Stimulated activated CD8-positive, alpha-beta memory T cell treated with anti-CD3 and anti-CD28 coated beads, Interleukin-4, amount 100 ng/mL, for 24 hours (primary cell): ENCODE measurements around the gene CLDN14.
"Not testable (repeated sequence)": the region's sequence is repeated elsewhere in the genome, so short reads cannot be mapped to it uniquely, and the experiment has no call there.

Experiments
- DNase-seq: peaks from one replicate; pipeline ENCODE4 v3.0.0-alpha.2; 2020; ENCODE audit warnings: low read depth

CLDN14 gene

DNA sequence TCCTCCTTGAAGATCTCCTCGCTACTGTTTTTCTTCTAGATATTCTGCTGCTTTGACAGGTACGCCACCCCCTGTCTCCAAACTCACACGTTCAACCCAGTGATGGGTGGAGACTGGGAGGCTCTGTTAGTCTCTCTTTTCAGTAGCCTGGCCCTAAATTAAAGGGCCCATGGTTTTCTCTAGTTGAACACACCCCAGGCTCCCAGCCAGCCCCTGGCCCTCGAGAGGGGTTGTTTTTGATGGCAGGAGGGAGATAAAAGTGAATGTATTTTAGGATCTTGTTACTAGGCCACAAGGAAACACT lies 21.6 kb upstream of the CLDN14 start:
- no peak for DNase-seq

GRCh38 chr21:36499578-36500471 lies 19.9 kb upstream of the CLDN14 start:
- DNase-seq = no peak

DNA sequence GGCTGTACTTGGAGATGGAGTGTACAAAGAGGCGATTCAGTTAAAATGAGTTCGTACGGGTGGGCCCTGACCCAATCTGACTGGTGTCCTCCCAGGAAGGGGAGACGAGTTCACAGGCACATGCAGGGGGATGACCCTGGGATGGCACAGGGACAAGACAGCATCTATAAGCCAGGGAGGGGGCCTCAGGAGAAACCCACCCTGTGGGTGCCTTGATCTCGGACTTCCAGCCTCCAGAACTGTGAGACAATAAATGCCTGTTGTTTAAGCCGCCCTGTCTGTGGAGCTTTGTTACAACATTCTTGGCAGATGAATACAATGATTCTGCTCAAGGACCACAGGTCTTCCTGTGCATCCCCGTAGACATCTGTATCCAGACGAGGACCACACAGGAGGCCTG lies 14.6 kb upstream of the CLDN14 start:
- no peak for DNase-seq

GRCh38 chr21:36491209-36491910 lies 11.4 kb upstream of the CLDN14 start:
- no peak for DNase-seq

DNA sequence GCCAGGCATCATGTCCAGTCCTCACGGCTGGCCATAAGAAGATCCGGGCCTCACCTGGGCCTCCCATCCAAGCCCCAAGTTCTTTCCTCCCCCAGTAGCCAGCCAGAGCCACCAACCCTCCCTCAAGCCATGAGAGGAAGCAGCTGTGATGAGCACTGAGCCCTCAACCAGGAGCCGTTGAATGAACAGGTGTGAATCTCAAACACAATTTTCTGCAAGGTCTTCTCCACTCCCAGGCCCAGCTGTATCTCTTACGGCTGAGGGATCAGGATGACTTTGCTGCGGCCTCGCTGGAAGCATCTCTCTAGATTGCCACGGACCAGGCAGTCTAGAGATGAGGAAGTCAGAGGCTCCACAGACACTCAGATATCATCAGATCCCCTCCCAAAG lies 9.8 kb upstream of the CLDN14 start:
- DNase-seq = no peak

- DNase-seq = no peak
Observed at GRCh38 chr21:36489103-36489775, 9.3 kb upstream of the CLDN14 start.

GRCh38 chr21:36487641-36488307 lies 7.9 kb upstream of the CLDN14 start:
- DNase-seq = no peak

- no peak for DNase-seq
Observed at GRCh38 chr21:36486246-36486645, 6.3 kb upstream of the CLDN14 start.

- DNase-seq = no peak
Observed at GRCh38 chr21:36485476-36485875, 5.6 kb upstream of the CLDN14 start.

GRCh38 chr21:36483095-36483494 lies 3.2 kb upstream of the CLDN14 start:
- no peak for DNase-seq

DNA sequence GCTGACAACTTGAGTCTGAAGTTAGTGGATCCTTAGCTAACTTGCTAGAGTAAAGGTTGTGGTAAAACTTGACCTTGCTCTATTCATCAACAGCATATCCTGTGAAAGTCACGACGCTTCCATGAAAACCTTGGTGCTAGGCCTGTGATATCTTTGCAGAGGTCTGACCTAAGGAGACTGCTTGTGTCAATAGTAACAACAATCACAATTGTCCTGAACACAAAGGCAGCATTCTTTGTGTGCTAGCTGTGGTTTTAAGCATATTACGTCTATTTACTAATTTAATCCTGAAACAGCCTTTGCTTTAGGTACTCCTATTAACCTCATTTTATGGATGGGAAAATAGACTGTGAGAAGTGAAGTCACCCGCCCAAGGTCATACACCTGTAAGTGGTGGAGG lies 2.8 kb upstream of the CLDN14 start:
- DNase-seq = no peak

- no peak for DNase-seq
Observed at GRCh38 chr21:36482181-36482580, 2.3 kb upstream of the CLDN14 start.

GRCh38 chr21:36481639-36482038 lies 1.7 kb upstream of the CLDN14 start:
- no peak for DNase-seq

DNA sequence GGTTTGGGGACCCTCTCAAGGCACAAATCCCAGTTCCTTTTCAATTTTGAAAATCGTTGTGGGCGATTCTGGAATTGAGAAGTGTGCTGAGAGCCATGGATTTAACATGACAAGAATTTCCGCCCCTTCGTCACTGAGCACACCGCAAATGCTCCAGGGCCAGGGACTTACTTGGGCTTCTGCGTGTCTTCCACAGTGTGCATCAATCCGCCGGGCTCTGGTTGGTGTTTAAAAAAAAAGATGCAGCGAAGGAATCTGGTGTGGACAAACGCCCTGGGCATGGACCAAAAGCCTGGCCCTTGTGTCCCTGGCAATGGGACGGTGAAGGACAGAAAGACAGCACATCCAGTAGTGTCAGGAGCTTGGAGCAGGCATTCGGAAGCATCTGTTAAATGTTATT lies 696 bp upstream of the CLDN14 start:
- no peak for DNase-seq

GRCh38 chr21:36478941-36479340 lies 981 bp downstream of the CLDN14 start:
- DNase-seq = no peak

DNA sequence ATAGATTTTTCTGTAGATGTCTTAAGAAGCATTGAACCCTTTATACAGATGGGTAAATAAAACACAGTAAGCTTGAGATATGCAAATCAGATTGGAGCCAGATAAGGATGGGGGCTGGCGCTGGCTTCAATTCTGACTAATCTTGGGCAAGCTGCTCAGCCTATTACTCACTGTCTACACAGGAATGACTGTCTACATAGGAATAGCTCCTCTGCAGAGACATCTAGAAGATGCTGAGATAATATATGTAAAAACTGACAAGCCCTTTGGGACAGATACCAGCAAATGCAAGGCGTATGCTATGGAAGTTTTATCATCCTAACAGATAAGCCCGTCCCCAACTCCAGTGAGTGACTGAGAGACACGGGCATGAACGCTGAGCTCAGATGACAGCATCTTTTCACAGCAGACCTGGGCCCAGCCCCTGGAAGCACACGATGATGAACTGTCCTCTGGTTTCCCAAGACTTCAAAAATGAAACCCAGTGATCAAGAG lies 1.7 kb downstream of the CLDN14 start:
- no peak for DNase-seq

GRCh38 chr21:36477559-36477958 lies 2.4 kb downstream of the CLDN14 start:
- no peak for DNase-seq

- DNase-seq = no peak
Observed at GRCh38 chr21:36477001-36477400, 2.9 kb downstream of the CLDN14 start.

GRCh38 chr21:36476541-36476940 lies 3.4 kb downstream of the CLDN14 start:
- DNase-seq = not testable (repeated sequence)

- DNase-seq = no peak
Observed at GRCh38 chr21:36474591-36474990, 5.3 kb downstream of the CLDN14 start.

DNA sequence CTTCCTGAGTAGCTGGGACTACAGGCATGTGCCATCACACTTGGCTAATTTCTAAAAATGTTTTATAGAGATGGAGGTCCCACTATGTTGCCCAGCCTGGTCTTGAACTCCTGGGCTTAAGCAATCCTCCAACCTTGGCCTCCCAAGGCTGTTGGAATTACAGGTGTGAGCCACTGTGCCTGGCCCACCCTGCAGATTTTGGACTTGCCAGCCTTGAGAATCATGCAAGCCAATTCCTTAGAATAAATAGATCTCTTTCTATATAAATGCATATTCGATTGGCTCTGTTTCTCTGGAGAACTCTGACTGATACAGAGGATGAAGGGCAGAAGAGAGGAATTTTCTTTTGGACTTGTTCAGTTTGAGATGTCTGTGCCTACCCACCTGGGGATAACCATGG lies 6.7 kb downstream of the CLDN14 start:
- DNase-seq = no peak

DNA sequence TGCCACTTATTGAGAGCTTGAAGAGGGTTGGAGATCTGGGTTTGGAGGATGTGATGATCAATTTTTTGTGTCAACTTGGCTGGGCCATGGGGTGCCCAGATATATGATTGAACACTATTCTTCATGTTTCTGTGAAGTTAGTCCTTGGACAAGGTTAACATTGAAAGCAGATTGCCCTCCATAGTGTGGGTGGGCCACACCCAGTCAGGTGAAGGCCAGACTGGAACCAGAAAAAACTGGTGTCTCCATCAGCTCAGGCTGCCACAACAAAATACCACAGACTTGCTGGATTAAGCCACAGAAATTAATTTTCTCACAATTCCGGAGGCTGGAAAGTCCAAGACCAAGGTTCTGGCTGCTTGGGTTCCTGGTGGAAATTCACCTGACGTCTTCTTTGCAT lies 7.5 kb downstream of the CLDN14 start:
- no peak for DNase-seq
